Measurements from ENCODE around the gene HLCS.
"Not testable (repeated sequence)": the region's sequence is repeated elsewhere in the genome, so short reads cannot be mapped to it uniquely, and the experiment has no call there.

Gene HLCS

DNA sequence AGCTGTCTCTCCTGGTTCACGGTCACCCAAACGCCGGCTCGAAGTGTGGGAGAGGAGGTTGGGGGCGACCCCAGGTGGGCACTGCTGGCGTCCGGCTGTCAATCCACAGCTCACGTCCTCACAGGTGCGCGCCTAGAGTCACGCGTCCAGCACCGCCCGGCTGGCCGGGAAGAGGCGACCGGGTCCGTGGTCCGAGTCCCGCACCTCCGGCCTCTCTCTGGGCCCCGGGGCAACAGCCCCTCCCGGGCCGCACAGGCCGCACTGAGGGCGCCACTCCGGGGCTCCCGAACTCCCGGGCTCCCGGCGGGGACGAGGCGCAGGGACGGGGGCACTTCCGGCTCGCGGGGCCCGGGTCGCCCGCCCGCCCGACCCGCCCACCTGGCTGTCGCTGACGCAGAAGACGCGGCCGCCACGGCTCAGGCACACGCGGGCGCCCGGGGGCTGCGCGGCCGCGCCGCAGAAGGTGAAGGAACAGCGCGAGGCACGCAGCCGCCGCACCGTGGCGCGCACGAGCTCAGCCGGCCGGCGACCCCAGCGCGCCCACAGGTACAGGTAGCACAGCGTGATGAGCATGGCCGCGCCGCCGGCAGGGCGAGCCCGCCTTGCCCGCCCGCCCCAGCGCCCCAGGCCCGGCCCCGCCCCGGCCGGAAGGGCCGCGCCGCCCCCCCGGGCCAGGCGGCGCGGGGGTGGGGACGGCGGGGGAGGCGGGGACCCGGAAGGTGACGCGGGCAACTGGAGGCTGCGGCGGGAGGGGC lies at the start of gene HLCS:
TSS of gene HLCS (minus strand) at position 604 of the 755 bp plus-strand sequence. CDS start at position 573, 31 bp downstream.
- DNase-seq = peak; percentile 69 to 77

- DNase-seq = peak; percentile 82 to 87
Observed at GRCh38 chr21:37009740-37010341, 43.4 kb upstream of the HLCS start.

GRCh38 chr21:37008724-37009123 lies 42.3 kb upstream of the HLCS start:
- DNase-seq = no peak

- DNase-seq = peak in 1 of 2 donors; percentile 42
Observed at GRCh38 chr21:37006486-37007291, 40.2 kb upstream of the HLCS start, which contains the start of gene RIPPLY3. Gene RIPPLY3, plus strand, starts transcription at chr21:37006702. Its CDS starts 71 bp downstream, at chr21:37006773.

DNA sequence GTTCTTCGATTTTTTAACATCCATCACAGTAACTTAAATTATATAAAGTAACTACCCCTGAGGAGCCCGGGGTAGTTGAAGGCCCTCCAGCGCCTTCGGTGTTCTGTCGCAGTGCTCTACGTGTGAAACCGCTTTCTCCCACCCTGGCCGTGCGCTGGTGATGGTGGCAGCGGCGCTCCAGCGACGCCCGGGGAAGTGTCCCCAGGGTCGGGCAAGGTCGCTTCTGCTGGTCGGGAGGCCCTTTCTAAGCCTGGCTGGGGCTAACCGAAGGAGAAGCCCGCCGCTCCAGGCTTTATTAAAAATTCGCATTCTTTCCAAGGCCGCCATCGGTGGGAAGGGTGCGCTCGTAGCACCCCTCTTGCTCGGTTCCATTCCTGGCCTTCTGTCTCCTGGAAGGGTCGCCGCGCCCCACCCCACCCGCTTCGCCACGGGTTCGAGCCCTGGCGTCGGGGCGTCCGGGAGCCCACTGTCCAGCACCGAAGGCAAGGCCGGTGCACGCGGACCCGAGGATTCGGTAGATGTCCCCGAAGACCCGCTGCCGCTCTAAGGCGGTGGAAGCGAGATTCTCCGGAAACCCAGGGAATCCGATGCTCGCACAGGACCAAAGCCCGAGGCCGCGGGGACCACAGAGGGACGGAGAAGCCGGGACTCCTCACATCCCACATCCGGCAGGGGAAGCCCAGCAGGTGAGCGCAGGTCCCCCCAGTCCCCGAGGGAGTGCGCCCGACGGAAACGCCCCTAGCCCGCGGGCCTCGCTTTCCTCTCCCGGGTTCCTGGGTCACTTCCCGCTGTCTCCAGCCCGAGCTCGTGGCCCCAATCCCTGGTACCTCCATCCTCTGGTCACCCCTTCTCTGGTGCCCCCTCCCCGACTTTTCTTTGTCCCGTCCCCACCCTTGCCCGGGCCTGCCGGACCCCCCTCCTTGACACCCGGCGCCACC lies 39.3 kb upstream of the HLCS start:
- DNase-seq = peak in 1 of 2 donors; percentile 20

- DNase-seq = not testable (repeated sequence)
Observed at GRCh38 chr21:37003917-37004316, 37.4 kb upstream of the HLCS start.

GRCh38 chr21:37002851-37003250 lies 36.4 kb upstream of the HLCS start:
- DNase-seq = not testable (repeated sequence)

GRCh38 chr21:37001441-37001840 lies 35.0 kb upstream of the HLCS start:
- DNase-seq = no peak

GRCh38 chr21:37000381-37000780 lies 33.9 kb upstream of the HLCS start:
- no peak for DNase-seq

DNA sequence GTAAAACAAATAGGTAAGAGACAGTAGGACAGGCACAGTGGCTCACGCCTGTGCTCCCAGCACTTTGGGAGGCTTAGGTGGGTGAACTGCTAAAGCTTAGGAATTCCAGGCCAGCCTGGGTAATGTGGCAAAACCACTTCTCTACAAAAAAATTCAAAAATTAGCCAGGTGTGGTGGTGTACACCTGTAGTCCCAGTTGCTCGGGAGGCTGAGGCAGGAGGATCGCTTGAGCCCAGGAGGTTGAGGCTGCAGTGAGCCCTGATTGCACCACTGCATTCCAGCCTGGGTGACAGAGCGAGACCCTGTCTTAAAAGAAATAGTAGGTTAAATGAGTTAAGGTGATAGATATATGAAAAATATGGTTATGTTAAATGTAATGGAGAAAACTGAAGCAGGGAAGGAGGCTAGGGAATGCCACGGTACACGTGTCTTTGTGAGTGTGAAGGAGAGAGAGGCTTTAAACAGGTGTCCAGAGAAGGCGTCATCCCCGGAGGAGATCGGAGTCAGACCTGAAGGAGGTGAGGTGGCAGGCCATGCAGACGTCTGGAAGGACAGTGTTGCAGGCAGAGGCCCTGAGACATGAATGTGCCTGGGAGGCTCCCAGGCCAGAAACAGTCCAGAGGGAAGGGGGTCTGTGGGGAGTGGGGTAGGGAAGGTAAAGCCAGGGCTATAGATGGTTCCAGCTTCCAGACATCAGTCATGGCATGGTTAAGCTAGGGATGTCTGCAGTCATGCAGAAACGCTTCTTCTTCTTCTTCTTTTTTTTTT lies 32.8 kb upstream of the HLCS start:
- DNase-seq = no peak

- not testable (repeated sequence) for DNase-seq
Observed at GRCh38 chr21:36995285-36995684, 28.8 kb upstream of the HLCS start.

- peak; percentile 34 to 57 for DNase-seq
Observed at GRCh38 chr21:36994501-36995158, 28.2 kb upstream of the HLCS start.

DNA sequence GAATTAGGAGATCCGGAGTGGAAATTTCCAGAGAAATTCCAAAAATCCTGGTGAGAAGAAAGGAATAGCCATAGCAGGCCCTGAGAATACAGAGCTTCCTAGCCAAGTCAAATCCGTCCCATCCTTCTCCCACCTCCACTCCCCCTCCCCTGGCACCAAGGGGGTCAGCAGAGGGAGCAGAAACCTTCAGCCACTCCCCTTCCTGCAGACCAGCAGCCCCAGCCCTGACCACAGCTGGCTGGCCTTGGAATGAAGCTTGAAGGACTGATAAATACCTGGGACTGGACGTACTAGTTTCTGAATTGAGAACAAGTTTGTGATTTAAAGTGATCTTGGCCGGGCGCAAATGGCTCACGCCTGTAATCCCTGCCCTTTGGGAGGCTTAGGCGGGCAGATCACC lies 26.2 kb upstream of the HLCS start:
- DNase-seq = no peak

DNA sequence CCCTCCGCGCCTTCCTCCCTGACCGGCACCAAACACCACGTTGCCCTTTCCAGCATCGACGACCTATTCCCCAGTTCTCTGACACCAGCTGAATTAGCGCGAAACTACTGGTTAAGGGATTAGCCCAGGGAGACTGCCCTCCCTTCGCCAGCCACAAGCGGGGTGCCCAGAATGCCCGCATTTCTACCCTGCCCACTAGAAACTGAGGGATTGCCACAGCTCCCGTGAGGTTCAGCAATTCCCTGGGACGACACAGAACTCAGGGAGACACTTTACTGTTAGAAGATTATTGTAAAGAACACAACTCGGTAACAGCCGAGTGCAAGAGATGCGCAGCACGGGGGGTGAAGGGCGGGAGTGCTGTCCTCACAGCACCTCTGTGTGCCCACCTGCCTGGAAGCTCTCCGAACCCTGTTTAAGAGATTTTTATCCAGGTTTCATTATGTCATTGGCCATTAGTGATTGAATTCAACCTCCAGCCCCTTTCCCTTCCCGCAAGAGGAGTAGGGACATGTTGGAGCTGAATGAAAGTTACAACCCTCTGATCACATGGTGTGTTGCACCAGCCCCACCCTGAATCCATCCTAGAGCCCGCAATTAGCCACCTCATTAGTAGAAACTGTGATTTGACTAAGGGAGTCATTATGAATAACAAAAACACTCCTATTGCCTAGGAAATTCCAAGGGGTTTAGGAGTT lies 24.2 kb upstream of the HLCS start:
- DNase-seq = no peak

GRCh38 chr21:36989699-36990507 lies 23.4 kb upstream of the HLCS start:
- peak; percentile 88 to 93 for DNase-seq

- not testable (repeated sequence) for DNase-seq
Observed at GRCh38 chr21:36989199-36989698, 22.8 kb upstream of the HLCS start.

DNA sequence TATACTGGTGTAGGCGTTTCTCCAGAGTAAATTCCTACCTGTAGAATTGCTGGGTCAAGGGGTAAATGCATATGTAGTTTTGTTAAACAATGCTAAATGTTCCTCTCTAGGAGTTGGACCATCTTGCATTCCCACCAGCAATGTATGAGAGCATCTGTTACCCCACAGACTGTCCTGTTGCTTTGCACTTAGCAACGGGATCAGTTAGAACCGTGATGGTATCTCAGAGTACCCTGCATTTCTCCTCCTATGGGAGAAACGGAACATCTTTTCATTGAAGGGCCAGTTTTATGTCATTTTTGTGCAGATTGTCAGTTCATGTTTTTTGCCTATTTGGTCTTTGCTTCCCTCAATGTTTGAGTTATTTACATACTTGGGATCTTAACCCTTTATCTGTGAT lies 22.1 kb upstream of the HLCS start:
- DNase-seq = no peak

GRCh38 chr21:36987845-36988244 lies 21.4 kb upstream of the HLCS start:
- no peak for DNase-seq
